H1 (cell line): Measurements from ENCODE around the gene AKAP12. TPM values are rescaled to one million over a fixed set of nuclear protein-coding genes. Genes with fewer than 3 reads are reported as not detected.

Experiments used
- CTCF ChIA-PET: fragments of 300-600 bp; sonication (Branson Sonifier 250); formaldehyde crosslinking; loops from one replicate; lab custom pipeline; 2021; ENCODE audit not compliant: partially characterized antibody; lab: Charles Lee
- POLR2A ChIA-PET: fragments of 300-600 bp; sonication (Branson Sonifier 250); formaldehyde crosslinking; loops from one replicate; lab custom pipeline; 2021; ENCODE audit warnings: inconsistent platforms; ENCODE audit not compliant: partially characterized antibody; lab: Charles Lee
- DNase-seq, 2 experiments: peaks; one replicate each; pipeline versions ENCODE4 v3.0.0 to v3.0.0-alpha.2; 2010 to 2022; ENCODE audit warnings: low spot score in 2 of 2, low read depth in 1 of 2, mixed read lengths in 1 of 2
- FAIRE-seq: peaks from 2 replicates; lab custom pipeline; 2011; peaks lifted over from hg19 to GRCh38; lab: Jason Lieb, UNC
- H2AFZ ChIP-seq: 2 replicates; pipeline ENCODE4 v1.8.1; 2012; ENCODE audit warnings: low read length, inconsistent platforms
- H2AK5ac ChIP-seq: 2 replicates; pipeline ENCODE4 v1.6.1; 2013; ENCODE audit warnings: low read depth, low read length
- H2BK120ac ChIP-seq: replicated peaks from 2 replicates; pipeline ENCODE3; 2013; ENCODE audit warnings: low read depth, low read length, inconsistent platforms
- H2BK12ac ChIP-seq: 2 replicates; pipeline ENCODE4 v1.6.1; 2013; ENCODE audit warnings: low read depth, low read length
- H2BK15ac ChIP-seq: 2 replicates; pipeline ENCODE4 v1.6.1; 2013; ENCODE audit warnings: low read length
- H2BK20ac ChIP-seq: 2 replicates; pipeline ENCODE4 v1.6.1; 2013; ENCODE audit warnings: low read length
- H2BK5ac ChIP-seq: 2 replicates; pipeline ENCODE4 v1.6.1; 2013; ENCODE audit warnings: low read depth, low read length
- H3K14ac ChIP-seq: 2 replicates; pipeline ENCODE4 v1.6.1; 2013; ENCODE audit warnings: inconsistent platforms; ENCODE audit not compliant: insufficient read length
- H3K18ac ChIP-seq: 2 replicates; pipeline ENCODE4 v1.6.1; 2013; ENCODE audit warnings: low read length; ENCODE audit errors: extremely low read depth
- H3K23ac ChIP-seq: 2 replicates; pipeline ENCODE4 v1.6.1; 2013; ENCODE audit warnings: inconsistent platforms; ENCODE audit not compliant: insufficient read length
- H3K23me2 ChIP-seq: 2 replicates; pipeline ENCODE4 v1.6.1; 2013; ENCODE audit warnings: low read depth, low read length
- H3K27ac ChIP-seq: 2 replicates; pipeline ENCODE4 v1.6.1; 2011; ENCODE audit warnings: low read depth, low read length, inconsistent platforms
- H3K27me3 ChIP-seq, 4 experiments: replicated peaks in 1 of 4; 1 replicate in 1 of 4; 2 replicates in 3 of 4; pipeline versions ENCODE4 v1.6.1 to v1.8.1; 2011 to 2013; ENCODE audit warnings: low read length in 3 of 4, mild to moderate bottlenecking in 3 of 4, inconsistent platforms in 2 of 4, mixed read lengths in 2 of 4, moderate library complexity in 1 of 4; ENCODE audit not compliant: control insufficient read depth in 3 of 4, insufficient read depth in 3 of 4; ENCODE audit errors: extremely low read depth in 1 of 4
- H3K36me3 ChIP-seq, 4 experiments: 2 replicates each; pipeline versions ENCODE4 v1.6.1 to v1.8.1; 2011 to 2013; ENCODE audit warnings: mild to moderate bottlenecking in 4 of 4, low read length in 3 of 4, moderate library complexity in 2 of 4, control low read depth in 1 of 4, inconsistent platforms in 1 of 4; ENCODE audit not compliant: insufficient read depth in 4 of 4, control insufficient read depth in 2 of 4
- H3K4ac ChIP-seq: replicated peaks from 2 replicates; pipeline ENCODE3; 2013; ENCODE audit warnings: low read length, low read depth, mixed read lengths, inconsistent platforms; ENCODE audit not compliant: insufficient read length
- H3K4me1 ChIP-seq, 4 experiments: replicated peaks in 1 of 4; 1 replicate in 1 of 4; 2 replicates in 3 of 4; pipeline versions ENCODE4 v1.6.1 to v1.8.1; 2011 to 2013; ENCODE audit warnings: low read length in 3 of 4, inconsistent platforms in 2 of 4, mixed read lengths in 1 of 4; ENCODE audit not compliant: insufficient read depth in 4 of 4, control insufficient read depth in 3 of 4
- H3K4me2 ChIP-seq, 2 experiments: 2 replicates each; pipeline versions ENCODE4 v1.6.1 to v1.8.1; 2011 to 2013; ENCODE audit warnings: low read depth in 2 of 2, low read length in 2 of 2, control low read depth in 1 of 2, inconsistent platforms in 1 of 2, mild to moderate bottlenecking in 1 of 2; ENCODE audit not compliant: insufficient read depth in 1 of 2
- H3K4me3 ChIP-seq, 4 experiments: fragments of 200-600, 300-600 bp in 1 of 4; sonication (generic), shearing (Covaris generic), sonication (Bioruptor Twin) in 1 of 4; 2 replicates each; pipeline versions ENCODE4 v1.5.1 to v1.8.1; 2011 to 2016; ENCODE audit warnings: low read length in 4 of 4, low read depth in 3 of 4, control low read depth in 2 of 4, inconsistent platforms in 2 of 4, mild to moderate bottlenecking in 2 of 4, mixed read lengths in 1 of 4, moderate library complexity in 1 of 4; ENCODE audit not compliant: insufficient read depth in 2 of 4; ENCODE audit errors: extremely low read depth in 1 of 4
- H3K56ac ChIP-seq: replicated peaks from 2 replicates; pipeline ENCODE3; 2013; ENCODE audit warnings: low read depth, mild to moderate bottlenecking, mixed read lengths, low read length, inconsistent platforms; ENCODE audit not compliant: insufficient read length
- H3K79me1 ChIP-seq: 2 replicates; pipeline ENCODE4 v1.6.1; 2013; ENCODE audit warnings: low read depth, low read length, control low read depth
- H3K79me2 ChIP-seq, 2 experiments: 2 replicates each; pipeline versions ENCODE4 v1.6.1 to v1.8.1; 2012 to 2013; ENCODE audit warnings: low read length in 2 of 2, mild to moderate bottlenecking in 2 of 2, inconsistent platforms in 1 of 2; ENCODE audit not compliant: insufficient read depth in 2 of 2, control insufficient read depth in 1 of 2
- H3K9ac ChIP-seq, 4 experiments: replicated peaks in 1 of 4; 1 replicate in 1 of 4; 2 replicates in 3 of 4; pipeline versions ENCODE4 v1.6.1 to v1.8.1; 2011 to 2013; ENCODE audit warnings: low read depth in 3 of 4, low read length in 3 of 4, control low read depth in 2 of 4, mild to moderate bottlenecking in 2 of 4, moderate library complexity in 2 of 4, inconsistent platforms in 1 of 4; ENCODE audit errors: extremely low read depth in 1 of 4
- H3K9me3 ChIP-seq, 2 experiments: 2 replicates each; pipeline versions ENCODE4 v1.6.1 to v1.8.1; 2012 to 2013; ENCODE audit warnings: mild to moderate bottlenecking in 2 of 2, moderate library complexity in 2 of 2, control low read depth in 1 of 2, inconsistent platforms in 1 of 2, low read depth in 1 of 2, low read length in 1 of 2, mixed read lengths in 1 of 2; ENCODE audit not compliant: insufficient read depth in 2 of 2
- H4K20me1 ChIP-seq, 2 experiments: replicated peaks in 1 of 2; 2 replicates each; pipeline versions ENCODE3 to v1.8.1; 2011 to 2013; ENCODE audit warnings: inconsistent platforms in 2 of 2, low read length in 2 of 2, mild to moderate bottlenecking in 1 of 2; ENCODE audit not compliant: insufficient read depth in 2 of 2, control insufficient read depth in 1 of 2
- H4K5ac ChIP-seq: 2 replicates; pipeline ENCODE4 v1.6.1; 2013; ENCODE audit warnings: low read length, low read depth, mixed read lengths, inconsistent platforms; ENCODE audit not compliant: insufficient read length
- H4K8ac ChIP-seq: 2 replicates; pipeline ENCODE4 v1.8.0; 2013; ENCODE audit warnings: mild to moderate bottlenecking, moderate library complexity, low read length, inconsistent platforms; ENCODE audit not compliant: insufficient read depth; ENCODE audit errors: extremely low read depth
- H4K91ac ChIP-seq: replicated peaks from 2 replicates; pipeline ENCODE3; 2013; ENCODE audit warnings: low read length, mixed read lengths, inconsistent platforms; ENCODE audit not compliant: insufficient read length
- CTBP2 ChIP-seq: IDR thresholded peaks from 2 replicates; pipeline ENCODE4 v1.7.0; 2011; ENCODE audit warnings: borderline replicate concordance, mild to moderate bottlenecking, moderate library complexity, mixed read lengths, low read length; ENCODE audit not compliant: insufficient read depth, insufficient read length
- EP300 ChIP-seq, 2 experiments: IDR thresholded peaks; 1 replicate in 1 of 2; 2 replicates in 1 of 2; pipeline ENCODE4 v1.6.1; 2011 to 2012; ENCODE audit warnings: low read depth in 2 of 2, low read length in 2 of 2, mild to moderate bottlenecking in 2 of 2, borderline replicate concordance in 1 of 2, inconsistent platforms in 1 of 2, moderate library complexity in 1 of 2
- MAX ChIP-seq: IDR thresholded peaks from 2 replicates; pipeline ENCODE4 v1.6.1; 2012; ENCODE audit warnings: inconsistent platforms
- RBBP5 ChIP-seq: IDR thresholded peaks from 2 replicates; pipeline ENCODE4 v1.7.1; 2012; ENCODE audit warnings: low read depth, mild to moderate bottlenecking, inconsistent platforms, low read length, moderate library complexity, borderline replicate concordance
- SIN3A ChIP-seq, 2 experiments: IDR thresholded peaks in 1 of 2; conservative IDR thresholded peaks in 1 of 2; 2 replicates each; pipeline ENCODE4 v1.6.1; 2011 to 2012; ENCODE audit warnings: low read length in 2 of 2, improper control_type of control experiment in 1 of 2, low read depth in 1 of 2, mild to moderate bottlenecking in 1 of 2
- SP2 ChIP-seq: IDR thresholded peaks from 2 replicates; pipeline ENCODE4 v1.6.1; 2012; ENCODE audit warnings: mild to moderate bottlenecking, low read length, inconsistent platforms
- SP4 ChIP-seq: IDR thresholded peaks from 2 replicates; pipeline ENCODE4 v1.6.1; 2012; ENCODE audit warnings: low read length, inconsistent platforms
- WGBS, 2 experiments: shearing (Covaris generic) in 1 of 2; methylation state at CpG; one replicate each; pipeline versions ENCODE4 v1.1.6 to v1.1.7; 2013 to 2015; ENCODE audit warnings: low lambda C conversion rate in 2 of 2, mixed read lengths in 2 of 2, inconsistent platforms in 1 of 2, low coverage in 1 of 2, missing lambda C conversion rate in 1 of 2; ENCODE audit not compliant: insufficient replicate concordance in 2 of 2, insufficient coverage in 1 of 2, insufficient read length in 1 of 2; ENCODE audit errors: extremely low coverage in 1 of 2, missing lambda C conversion rate in 1 of 2; 5-methylcytosine and 5-hydroxymethylcytosine counted together
- polyA plus RNA-seq, 7 experiments: library from polyadenylated mRNA; depleted of rRNA in 3 of 7; stranded (reverse) in 5 of 7; unstranded in 2 of 7; fragments of >200 nt in 5 of 7; fragments of 200-250 nt in 2 of 7; gene quantifications; 1 replicate in 5 of 7; 2 replicates in 1 of 7; 4 replicates in 1 of 7; pipeline versions ENCODE4 v1.2.1 to v1.2.3, GENCODE V29; 2011 to 2013; ENCODE audit warnings: missing spikeins in 2 of 7, mixed read lengths in 2 of 7
- total RNA-seq: library from RNA; stranded (reverse); fragmentation: NEBNext Ultra II Directional; extraction: Animal tissue kit (Norgen Biotek cat#: 25700); gene quantifications from 2 replicates; pipeline ENCODE4 v1.2.1, GENCODE V29; 2021

The AKAP12 gene
- total and polyA plus RNA-seq, 2 of the 8 experiments (the other 6 are each of a cell fraction or from before 2014, with no cell fraction given): 14.6 to 79.2 TPM

GRCh38 chr6:151209071-151209831 lies 30.5 kb upstream of the AKAP12 start:
- Histone ChIP-seq H3K27ac (no peak overlapping the region), H4K5ac (no peak overlapping the region), H3K4me3 (no peak overlapping the region), H3K18ac (no peak overlapping the region), H3K56ac (no peak overlapping the region), H3K14ac (no peak overlapping the region), H3K23me2 (no peaks in the 10 kb centered on the region), H2BK15ac (no peak overlapping the region), H3K36me3 (no peaks in the 10 kb centered on the region), H3K4me1 (no peaks in the 10 kb centered on the region), H4K8ac (peak overlapping the region; percentile 23; the same call in 1 of the 2 replicates), H2BK12ac (no peak overlapping the region), H3K4ac (no peak overlapping the region), H4K91ac (no peak overlapping the region), H3K79me1 (no peaks in the 10 kb centered on the region), H3K4me2 (no peak overlapping the region), H3K9me3 (peaks cover 0 to 9% of the 10 kb centered on the region in 2 experiments; a peak in 2 of 4 replicates), H2AK5ac (no peak overlapping the region), H2BK5ac (no peak overlapping the region), H2AFZ (no peak overlapping the region; the same call in 1 of the 2 replicates), H2BK120ac (no peak overlapping the region), H2BK20ac (no peak overlapping the region), H3K27me3 (no peaks in the 10 kb centered on the region), H3K9ac (no peak overlapping the region), H4K20me1 (no peaks in the 10 kb centered on the region), H3K79me2 (no peaks in the 10 kb centered on the region), H3K23ac (no peak overlapping the region)
- POLR2A ChIA-PET: no interaction called here
- TF ChIP-seq RBBP5: no peak
- TF ChIP-seq SIN3A (conservative IDR thresholded peaks at IDR 0.05 in 1 of 2, IDR thresholded peaks at IDR 0.05 in 1 of 2; ENCODE audit: low read depth in 1 of 2, low read length in 2 of 2): no peak
- TF ChIP-seq CTBP2: no peak
- TF ChIP-seq SP4: no peak
- no peak for TF ChIP-seq SP2
- no peak for TF ChIP-seq MAX
- no peak for TF ChIP-seq EP300 (IDR thresholded peaks at IDR 0.05; ENCODE audit: borderline replicate concordance in 1 of 2, low read depth in 2 of 2, low read length in 2 of 2)
- 85% methylated on average over 11 of the region's 11 CpGs; no CpG with 5 or more reads in 1 of the 2 experiments for WGBS, 2 experiments
- CTCF ChIA-PET: interaction anchor here (0.5 to 0.7 kb wide), 3 partner anchors 19 to 1060 kb away, joined by 3 read pairs; no protein-coding TSS in a partner anchor
- no peak for DNase-seq
- FAIRE-seq: no peak
